ENCODE measurements around the gene CARMIL1.
A peak's percentile ranks its signal among the peaks of the same experiment; 100 is the strongest.
"Not testable (repeated sequence)": the region's sequence is repeated elsewhere in the genome, so short reads cannot be mapped to it uniquely, and the experiment has no call there.

The CARMIL1 gene

DNA sequence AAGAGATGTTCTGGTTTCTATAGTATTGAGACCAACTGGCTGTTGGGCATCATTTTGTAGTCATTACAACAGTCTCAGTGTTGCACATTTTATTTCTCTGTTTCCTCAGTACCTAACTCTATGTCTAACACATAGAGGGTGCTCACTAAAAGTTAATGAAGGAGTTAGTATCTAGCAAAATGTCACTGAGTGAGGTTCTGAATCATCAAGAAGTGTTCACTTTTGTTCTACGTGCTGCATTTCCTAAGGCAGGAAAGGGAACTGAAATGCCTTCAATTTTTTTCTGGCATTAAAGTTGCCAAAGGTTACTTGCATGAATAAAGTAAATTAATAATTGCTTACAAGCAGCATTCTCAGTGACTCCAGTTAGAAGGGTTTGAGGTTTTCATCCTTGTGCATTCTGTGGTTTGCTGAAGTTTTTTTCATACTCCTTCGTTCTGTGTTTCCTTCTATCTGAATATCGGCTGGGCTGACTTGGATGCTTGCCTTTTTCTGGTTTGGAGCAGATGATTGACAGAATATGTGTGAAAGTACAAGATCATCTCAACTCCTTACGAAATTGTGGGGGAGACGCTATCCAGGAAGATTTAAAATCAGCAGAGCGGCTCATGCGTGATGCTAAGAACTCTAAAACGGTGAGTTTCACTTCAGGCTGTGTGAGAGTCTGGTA lies 258.3 kb downstream of the CARMIL1 start:
- no peak for DNase-seq

GRCh38 chr6:25541228-25541627 lies 262.1 kb downstream of the CARMIL1 start:
- DNase-seq = no peak

- DNase-seq = no peak
These were observed 264.1 kb downstream of the CARMIL1 start for GRCh38 chr6:25542984-25543910.

- DNase-seq = no peak
These were observed 265.7 kb downstream of the CARMIL1 start for GRCh38 chr6:25544833-25545232.

DNA sequence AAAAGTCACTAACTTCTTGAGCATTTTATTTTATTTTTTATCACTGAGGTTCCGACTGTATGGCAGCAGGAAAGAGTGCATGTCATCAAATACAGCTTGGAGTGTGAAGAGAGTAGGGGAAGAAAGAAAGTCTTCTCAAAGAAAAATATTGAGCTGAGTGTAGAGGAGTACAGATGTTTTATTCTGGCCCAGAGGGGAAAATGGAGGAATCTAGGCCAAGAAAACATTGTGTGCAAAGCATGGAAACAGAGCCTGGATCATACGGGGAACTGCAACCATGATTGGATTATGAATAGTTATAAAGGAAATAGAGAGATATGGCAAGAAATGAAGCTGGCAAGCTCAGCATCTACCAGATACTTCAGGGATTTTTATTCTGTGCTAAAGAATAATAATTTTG lies 268.6 kb downstream of the CARMIL1 start:
- DNase-seq = no peak

- DNase-seq = no peak
These were observed 269.3 kb downstream of the CARMIL1 start for GRCh38 chr6:25548451-25548850.

- no peak for DNase-seq
These were observed 271.5 kb downstream of the CARMIL1 start for GRCh38 chr6:25550631-25551030.

DNA sequence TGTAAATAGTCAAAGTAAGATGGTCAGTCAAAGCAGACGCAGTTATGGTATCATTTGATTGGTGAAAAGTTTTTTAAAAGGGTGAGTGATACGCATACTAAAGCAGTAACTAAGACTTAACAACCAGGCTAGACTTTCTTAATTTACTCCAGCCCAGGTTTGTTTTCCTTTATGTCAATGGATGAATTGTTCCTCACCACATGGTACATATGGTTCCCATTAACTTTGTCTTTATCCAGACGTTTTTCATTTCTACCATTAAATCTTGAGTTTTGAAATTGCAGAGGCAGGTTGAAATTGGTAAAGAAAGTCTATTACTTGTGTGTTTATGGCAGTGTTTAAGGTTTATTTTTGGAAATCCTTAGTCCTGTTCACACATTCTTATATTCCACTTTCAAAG lies 274.3 kb downstream of the CARMIL1 start:
- DNase-seq = no peak

DNA sequence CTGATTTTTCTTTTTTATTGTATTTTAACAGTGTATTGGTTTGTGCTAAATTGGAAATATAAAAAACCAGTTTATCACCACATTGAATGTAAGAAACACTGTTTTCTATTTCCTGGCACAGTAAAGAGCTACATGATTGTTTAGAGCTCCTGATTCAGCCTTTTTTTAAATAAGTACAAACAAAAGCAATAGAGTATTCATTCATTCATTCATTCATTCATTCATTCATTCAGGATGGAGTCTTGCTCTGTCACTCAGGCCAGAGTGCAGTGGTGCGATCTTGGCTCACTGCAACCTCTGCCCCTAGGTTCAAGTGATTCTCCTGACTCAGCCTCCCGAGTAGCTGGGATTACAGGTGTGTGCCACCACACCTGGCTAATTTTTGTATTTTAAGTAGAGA lies 276.0 kb downstream of the CARMIL1 start:
- DNase-seq = no peak

DNA sequence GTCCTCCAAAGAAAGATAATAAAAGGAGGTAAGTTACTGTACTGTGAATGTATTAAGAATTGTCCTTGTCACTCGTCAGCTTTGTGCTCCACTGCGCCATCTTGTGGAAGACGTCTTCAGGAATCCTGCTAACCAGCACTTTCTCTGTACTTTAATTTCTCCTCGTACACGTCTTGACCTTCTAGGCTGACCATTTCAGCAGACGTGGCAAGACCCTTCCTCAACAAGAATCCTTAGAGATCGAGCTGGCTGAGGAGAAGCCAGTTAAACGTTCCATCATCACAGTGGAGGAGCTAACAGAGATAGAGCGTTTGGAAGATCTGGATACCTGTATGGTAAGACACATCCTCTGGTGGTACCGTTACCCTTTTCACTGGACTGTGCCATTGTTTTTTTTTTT lies 277.3 kb downstream of the CARMIL1 start:
- peak; percentile 36 for DNase-seq

- no peak for DNase-seq
These were observed 279.1 kb downstream of the CARMIL1 start for GRCh38 chr6:25558155-25558817.

GRCh38 chr6:25560865-25561264 lies 281.7 kb downstream of the CARMIL1 start:
- no peak for DNase-seq

DNA sequence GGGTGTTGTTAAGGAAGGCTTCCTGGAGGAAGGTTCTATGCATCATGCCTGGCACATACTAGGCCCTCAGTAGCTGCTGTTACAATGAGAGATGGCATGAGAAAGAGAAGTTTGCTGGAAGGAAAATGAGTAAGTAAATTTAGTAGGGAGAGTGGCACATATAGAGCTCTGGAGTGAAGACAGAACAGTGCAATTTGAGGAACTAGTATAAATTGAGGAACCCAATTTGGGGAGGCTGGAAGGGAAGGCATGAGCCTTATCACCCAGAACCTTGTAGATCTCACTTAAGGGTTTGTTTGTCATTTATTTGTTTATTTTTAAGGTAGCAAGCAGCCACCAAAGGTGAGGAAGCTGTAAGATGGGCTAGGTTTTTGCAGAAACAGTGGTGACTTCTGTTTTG lies 285.8 kb downstream of the CARMIL1 start:
- DNase-seq = no peak

DNA sequence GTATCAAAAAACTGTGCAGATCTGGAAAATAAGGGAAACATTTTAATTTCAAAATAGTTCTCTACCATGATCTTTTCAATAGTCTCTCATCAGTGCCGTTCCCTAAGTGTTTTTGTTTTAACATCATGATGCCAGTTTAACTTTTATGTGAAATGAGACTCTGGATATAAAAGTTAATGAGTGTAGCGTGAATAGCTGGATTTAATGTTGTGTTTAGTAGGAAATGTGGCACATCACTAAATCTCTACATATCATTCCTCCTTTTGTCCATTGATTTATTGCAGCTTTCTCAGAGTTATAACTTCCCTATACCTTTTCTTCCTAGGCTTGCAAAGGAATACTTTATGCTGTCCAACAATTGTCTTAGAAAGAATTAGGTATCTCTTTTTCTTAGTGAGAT lies 291.4 kb downstream of the CARMIL1 start:
- no peak for DNase-seq

DNA sequence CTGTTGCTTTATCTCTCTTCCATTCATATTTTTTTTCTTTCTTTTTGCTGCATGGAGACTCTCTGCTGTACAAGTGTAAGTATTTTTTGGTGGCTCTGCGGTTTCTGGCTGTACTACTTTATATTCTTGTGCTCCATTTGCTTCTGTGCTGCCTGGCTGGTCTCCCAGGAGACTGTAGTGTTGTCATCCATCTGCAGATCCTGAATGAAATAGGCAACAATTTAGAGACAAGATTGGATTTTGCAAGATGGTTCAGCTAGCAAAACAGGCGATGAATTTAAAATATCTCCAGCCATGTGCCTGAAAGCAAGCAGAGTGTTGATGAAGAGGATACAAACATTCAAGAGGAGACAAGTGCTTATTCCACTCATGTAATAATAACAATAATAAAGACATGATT lies 297.7 kb downstream of the CARMIL1 start:
- DNase-seq = no peak

DNA sequence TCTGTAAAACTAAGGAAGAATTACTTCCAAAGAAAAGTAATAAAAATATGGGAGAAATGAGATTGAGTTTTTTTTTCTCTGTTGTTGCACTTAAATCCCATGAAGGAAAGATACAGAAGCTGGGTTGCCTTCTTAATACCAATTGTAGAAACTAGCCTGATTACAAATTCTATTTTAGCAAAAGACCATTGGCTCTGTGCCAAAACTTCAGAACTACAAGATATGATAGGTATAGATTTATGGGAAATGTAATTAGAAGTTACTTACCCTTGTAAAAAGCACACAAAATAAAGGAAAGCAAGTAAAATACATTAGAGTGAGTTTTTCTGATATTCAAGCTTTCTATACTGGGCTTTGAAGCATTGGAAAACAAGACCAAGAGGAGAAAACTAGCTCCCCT lies 299.4 kb downstream of the CARMIL1 start:
- DNase-seq = no peak

DNA sequence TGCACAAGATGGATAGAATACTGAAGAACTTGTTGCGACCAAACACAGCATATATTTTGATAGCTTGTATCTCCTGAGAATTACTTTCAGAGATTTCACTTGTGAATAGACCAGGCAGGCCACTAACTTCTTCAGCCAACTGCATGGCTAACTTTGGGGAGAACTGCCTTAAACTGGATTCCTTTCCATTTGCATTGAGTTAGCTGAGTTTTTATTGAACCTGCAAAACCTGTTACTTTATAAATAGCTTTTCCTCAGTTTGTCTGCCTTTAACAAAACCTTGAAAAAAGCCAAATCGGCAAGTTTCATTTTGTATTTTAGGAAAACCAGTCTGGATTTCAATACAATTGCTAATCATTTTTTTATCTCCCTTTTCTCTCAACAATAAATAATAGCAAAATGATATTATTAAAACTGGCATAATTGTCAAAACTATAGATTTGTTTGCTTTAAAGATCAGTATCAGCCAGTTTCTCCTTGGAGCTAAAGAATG lies 300.3 kb downstream of the CARMIL1 start:
- no peak for DNase-seq

- no peak for DNase-seq
These were observed 300.8 kb downstream of the CARMIL1 start for GRCh38 chr6:25579902-25580495.

GRCh38 chr6:25582101-25582500 lies 302.9 kb downstream of the CARMIL1 start:
- DNase-seq = no peak

DNA sequence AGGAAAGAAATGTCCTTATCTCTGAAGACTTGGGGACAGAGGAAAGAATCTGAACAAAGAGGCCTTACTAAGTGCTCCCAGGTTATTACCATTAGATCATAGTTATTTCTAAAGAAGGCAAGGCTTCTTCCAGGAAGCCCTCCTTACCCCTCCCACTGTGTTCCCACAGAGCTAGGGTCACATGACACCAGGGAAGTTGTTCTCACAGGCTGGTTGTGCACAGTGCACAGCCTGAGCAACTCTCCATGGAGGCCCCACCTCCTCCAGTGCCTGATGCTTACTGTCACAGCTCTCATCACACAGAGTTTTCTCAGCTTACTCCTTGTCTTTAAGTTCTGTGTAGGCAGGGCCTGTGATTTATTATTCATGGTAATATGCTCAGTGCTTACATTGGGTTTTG lies 303.9 kb downstream of the CARMIL1 start:
- DNase-seq = no peak

- DNase-seq = no peak
These were observed 304.7 kb downstream of the CARMIL1 start for GRCh38 chr6:25583906-25584305.

- DNase-seq = no peak
These were observed 306.1 kb downstream of the CARMIL1 start for GRCh38 chr6:25585225-25585624.

DNA sequence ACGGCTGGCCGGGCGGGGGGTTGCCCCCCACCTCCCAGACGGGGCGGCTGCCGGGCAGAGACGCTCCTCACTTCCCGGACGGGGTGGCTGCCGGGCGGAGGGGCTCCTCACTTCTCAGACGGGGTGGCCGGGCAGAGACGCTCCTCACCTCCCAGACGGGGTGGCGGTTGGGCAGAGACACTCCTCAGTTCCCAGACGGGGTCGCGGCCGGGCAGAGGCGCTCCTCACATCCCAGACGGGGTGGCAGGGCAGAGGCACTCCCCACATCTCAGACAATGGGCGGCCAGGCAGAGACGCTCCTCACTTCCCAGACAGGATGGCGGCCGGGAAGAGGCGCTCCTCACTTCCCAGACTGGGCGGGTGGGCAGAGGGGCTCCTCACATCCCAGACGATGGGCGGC lies 306.9 kb downstream of the CARMIL1 start:
- DNase-seq = not testable (repeated sequence)

Data from NCI-H1092 treated with DMSO at 0.1 percent for 48 hours (cell line).